NCI-H1105 (cell line): ENCODE data around the gene PRDX5.

ENCODE experiments used
- DNase-seq: peaks from one replicate; lab custom pipeline; 2025; lab: John Stamatoyannopoulos, UW

PRDX5 gene

DNA sequence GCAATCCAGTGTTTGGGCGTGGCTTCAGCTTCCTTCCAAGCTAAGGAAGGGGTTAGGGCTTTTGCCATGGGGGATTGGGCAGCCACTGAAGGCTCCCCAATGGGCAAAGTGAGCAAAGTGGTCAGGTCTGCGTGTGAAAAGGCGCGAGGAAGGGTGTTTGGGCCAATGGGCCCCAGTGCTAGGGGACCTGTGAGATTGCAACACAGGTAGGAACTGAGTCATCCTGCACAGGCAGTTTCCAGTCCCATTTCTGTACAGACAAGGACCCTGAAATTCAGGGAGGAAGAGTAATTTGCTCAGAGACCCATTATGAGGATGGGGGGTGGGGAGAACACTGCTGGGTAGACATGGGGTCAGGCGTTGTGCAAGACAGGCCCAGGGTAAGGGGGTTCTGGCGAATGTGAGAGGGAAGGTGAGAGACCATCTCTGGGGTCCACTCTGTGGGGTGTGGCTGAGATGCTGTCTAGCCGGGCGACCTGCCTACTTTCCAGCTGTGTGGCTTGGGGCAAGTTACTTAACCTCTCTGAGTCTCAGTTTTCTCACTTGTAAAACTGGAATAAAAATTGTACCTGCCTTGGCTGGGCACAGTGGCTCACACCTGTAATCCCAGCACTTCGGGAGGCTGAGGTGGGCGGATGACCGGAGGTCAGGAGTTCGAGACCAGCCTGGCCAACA is 29.4 kb downstream of the PRDX5 start:
- no peak for DNase-seq

DNA sequence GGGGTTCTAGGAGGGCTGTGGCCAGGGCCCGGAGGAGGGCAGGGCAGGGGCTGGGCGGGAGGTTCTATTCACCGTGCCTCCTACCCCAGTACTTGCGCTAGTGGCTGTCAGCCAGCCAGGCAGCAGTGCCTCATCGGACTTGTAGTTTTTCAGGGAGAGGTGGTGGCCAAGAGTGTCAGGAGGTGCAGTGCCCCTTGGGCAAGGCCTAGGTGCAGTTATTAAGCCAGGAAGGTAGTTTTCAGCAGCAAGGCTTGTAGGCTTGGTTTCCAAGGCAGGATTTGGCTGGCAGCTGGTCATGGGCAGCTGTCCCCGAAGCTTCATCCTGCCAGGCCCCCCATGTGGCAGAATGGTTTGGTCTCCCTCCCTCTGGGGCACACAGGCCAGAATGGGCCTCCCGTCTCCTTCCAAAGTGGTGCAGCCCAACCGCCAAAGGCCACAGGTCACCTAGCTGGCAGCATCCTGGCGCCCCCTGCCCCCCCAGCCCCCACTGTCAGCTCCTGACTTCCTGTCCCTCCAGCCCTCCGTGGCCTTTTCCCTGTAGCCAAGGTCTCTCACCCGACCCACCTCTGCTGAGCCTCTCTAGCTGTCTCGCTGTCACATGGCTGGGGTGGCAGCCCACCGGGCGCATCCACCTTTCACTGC is 30.6 kb downstream of the PRDX5 start:
- DNase-seq = no peak

- no peak for DNase-seq
Observed at GRCh38 chr11:64349025-64349387, 31.1 kb downstream of the PRDX5 start.

GRCh38 chr11:64349404-64349803 is 31.5 kb downstream of the PRDX5 start:
- DNase-seq = no peak

GRCh38 chr11:64351136-64351631 is 33.3 kb downstream of the PRDX5 start:
- DNase-seq = no peak

- DNase-seq = peak; percentile 22
Observed at GRCh38 chr11:64352099-64352994, 34.4 kb downstream of the PRDX5 start.

DNA sequence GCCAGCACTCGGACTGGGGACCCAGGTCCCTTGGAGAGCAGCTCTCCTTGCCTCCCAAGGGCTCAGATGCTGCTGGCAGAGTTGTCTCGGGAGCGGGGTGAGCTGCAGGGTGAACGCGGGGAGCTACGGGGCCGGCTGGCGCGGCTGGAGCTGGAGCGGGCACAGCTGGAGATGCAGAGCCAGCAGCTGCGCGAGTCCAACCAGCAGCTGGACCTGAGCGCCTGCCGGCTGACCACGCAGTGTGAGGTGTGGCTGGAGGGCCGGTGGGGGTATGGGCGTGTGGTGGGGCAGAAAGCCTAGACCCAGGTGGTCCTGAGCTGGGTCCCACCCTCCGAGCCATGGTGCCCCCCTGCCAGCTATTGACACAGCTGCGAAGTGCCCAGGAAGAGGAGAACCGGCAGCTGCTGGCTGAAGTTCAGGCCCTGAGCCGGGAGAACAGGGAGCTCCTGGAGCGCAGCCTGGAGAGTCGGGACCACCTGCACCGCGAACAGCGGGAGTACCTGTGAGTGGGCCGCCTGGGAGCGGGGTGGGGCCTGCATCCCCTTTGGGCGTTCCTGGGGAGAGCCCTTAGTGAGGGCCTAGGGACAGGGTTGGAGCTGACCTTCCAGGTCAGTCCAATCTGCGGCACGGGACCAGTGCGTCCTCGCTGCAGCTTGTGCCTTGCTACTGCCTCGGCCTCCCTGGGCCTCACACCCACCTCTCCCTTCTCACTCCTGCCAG is 35.2 kb downstream of the PRDX5 start:
- peak; percentile 63 for DNase-seq

- DNase-seq = no peak
Observed at GRCh38 chr11:64353715-64354506, 36.0 kb downstream of the PRDX5 start.

- no peak for DNase-seq
Observed at GRCh38 chr11:64355078-64355940, 37.4 kb downstream of the PRDX5 start.

- no peak for DNase-seq
Observed at GRCh38 chr11:64356498-64357411, 38.8 kb downstream of the PRDX5 start.

DNA sequence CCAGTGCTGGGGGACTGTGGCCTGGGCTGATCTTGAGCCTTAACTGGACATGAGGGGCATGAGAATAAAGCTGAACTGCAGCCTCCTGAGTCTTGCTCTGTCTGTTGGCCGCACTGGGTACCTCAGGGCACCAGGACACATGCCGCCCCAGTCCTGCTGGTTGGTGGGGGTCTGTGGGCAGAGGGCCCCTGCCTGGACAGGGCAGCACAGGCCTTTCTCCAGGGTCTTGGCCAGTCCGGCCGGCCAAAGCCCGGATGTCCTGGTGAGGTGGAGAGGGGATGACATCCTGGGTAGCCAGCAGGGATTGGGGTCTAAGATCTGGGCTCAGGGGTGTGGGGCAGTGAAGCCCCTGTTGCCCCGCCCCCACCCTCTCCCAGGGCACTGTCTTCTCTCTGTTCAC is 39.5 kb downstream of the PRDX5 start:
- no peak for DNase-seq

- DNase-seq = no peak
Observed at GRCh38 chr11:64357904-64358535, 40.1 kb downstream of the PRDX5 start.

DNA sequence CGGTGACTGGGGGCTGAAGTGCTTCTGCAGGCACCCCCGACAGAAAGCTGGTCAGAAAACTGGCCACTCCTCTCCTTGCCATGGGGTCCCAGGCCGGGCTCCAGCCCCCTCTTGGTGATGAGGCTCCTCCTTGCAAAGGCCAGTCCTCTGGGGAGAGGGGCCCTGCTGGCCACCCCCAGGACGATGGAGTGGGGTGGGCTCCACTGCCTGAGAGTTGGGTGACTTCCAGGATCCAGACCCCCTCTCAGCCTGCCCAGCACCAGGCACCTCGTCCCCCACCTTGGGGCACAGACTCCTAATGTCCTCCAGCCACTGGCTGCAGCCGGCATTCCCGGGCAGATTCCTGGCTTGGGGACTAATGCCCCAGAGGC is 40.6 kb downstream of the PRDX5 start:
- no peak for DNase-seq

- peak; percentile 40 for DNase-seq
Observed at GRCh38 chr11:64358907-64359711, 41.2 kb downstream of the PRDX5 start, which contains the start of gene RPS6KA4. Gene RPS6KA4, plus strand, starts transcription at chr11:64359162. Its CDS starts 74 bp downstream, at chr11:64359236.

GRCh38 chr11:64359712-64360445 is 42.0 kb downstream of the PRDX5 start:
- DNase-seq = no peak

- no peak for DNase-seq
Observed at GRCh38 chr11:64360448-64360921, 42.6 kb downstream of the PRDX5 start.

GRCh38 chr11:64361659-64362058 is 43.7 kb downstream of the PRDX5 start:
- DNase-seq = no peak
